AG20443 (cell line): ENCODE data around the gene SEPHS2.
"Not testable (repeated sequence)": the region's sequence is repeated elsewhere in the genome, so short reads cannot be mapped to it uniquely, and the experiment has no call there.

Experiments used
- DNase-seq: peaks from one replicate; pipeline ENCODE4 v3.0.0; 2012; ENCODE audit warnings: low spot score, mixed read lengths

Gene SEPHS2

DNA sequence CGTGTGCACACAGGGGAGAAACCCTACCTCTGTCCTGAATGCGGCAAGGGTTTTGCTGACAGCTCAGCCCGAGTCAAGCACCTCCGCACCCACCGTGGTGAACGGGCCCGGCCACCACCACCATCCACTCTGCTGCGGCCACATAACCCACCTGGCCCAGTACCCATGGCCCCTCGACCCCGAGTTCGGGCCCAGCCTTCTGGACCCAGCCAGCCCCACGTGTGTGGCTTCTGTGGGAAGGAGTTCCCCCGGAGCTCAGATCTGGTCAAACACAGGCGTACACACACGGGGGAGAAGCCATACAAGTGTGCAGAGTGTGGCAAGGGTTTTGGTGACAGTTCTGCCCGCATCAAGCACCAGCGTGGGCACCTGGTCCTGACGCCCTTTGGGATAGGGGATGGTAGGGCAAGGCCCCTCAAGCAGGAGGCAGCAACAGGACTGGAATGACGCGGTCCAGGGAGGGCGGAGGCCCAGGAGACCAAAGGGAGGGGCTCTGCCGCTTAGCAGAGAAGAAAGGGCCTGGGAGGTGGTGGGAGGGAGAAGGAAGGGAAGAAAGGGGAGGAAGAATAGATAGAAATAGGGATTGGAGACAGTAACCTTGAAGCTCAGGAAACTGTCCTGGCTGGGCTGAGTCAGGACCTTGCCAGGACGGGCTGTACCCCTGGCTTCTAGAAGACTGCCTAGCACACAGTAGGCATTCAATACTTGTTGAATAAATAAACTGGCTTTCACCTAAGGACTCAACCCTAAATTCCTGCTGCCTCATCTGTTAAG lies 46.8 kb downstream of the SEPHS2 start:
- DNase-seq = no peak

DNA sequence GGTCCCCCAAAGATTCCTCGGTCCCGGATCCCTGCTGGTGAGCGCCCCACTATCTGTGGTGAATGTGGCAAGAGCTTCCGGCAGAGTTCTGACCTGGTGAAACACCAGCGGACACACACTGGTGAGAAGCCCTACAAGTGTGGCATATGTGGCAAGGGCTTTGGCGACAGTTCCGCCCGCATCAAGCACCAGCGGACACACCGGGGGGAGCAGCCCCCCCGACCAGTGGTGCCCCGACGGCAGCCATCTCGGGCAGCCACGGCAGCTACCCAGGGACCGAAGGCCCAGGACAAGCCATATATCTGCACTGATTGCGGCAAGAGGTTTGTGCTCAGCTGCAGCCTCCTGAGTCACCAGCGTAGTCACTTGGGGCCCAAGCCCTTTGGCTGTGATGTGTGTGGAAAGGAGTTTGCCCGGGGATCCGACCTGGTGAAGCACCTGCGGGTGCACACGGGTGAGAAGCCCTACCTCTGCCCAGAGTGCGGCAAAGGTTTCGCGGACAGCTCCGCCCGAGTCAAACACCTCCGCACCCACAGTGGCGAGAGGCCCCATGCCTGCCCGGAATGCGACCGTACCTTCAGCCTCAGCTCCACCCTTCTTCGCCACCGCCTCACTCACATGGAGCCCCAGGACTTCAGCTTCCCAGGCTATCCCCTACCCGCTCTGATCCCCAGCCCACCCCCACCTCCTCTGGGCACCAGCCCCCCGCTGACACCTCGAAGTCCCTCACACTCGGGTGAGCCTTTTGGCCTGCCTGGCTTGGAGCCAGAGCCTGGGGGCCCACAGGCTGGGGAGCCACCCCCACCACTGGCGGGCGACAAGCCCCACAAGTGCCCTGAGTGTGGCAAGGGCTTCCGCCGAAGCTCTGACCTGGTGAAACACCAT lies 47.7 kb downstream of the SEPHS2 start:
- DNase-seq = no peak

DNA sequence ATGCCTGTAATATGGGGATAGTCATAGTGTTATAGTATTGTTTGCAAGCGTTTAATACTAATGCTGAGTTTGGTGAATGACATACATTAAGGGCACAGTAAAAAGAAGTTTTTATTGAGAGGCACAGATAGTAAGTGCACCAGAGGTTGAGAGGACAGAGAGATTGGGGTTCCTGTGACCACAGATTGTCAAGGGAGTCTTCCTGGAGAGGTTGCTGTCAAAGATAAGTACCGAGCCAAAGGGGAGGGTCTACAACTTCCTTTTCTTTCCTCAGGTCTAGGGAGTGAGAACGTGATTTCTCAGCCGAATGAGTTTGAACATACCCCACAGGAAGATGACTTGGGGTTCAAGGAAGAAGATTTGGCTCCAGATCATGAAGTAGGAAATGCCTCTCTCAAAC lies 48.6 kb downstream of the SEPHS2 start:
- DNase-seq = no peak

DNA sequence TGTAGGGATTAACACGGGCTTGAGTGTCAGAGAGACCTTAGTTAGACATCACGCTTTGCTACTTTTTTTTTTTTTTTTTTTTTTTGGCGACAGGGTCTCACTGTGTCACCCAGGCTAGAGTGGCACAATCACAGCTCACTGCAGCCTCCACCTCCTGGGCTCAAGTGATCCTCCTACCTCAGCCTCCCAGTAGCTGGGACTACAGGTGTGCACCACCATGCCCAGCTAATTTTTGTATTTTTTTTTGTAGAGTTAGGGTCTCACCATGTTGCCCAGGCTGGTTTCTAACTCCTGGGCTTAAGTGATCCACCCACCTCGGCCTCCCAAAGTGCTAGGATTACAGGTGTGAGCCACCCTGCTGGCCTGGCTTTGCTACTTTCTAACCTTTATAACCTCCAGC lies 49.0 kb downstream of the SEPHS2 start:
- DNase-seq = not testable (repeated sequence)

DNA sequence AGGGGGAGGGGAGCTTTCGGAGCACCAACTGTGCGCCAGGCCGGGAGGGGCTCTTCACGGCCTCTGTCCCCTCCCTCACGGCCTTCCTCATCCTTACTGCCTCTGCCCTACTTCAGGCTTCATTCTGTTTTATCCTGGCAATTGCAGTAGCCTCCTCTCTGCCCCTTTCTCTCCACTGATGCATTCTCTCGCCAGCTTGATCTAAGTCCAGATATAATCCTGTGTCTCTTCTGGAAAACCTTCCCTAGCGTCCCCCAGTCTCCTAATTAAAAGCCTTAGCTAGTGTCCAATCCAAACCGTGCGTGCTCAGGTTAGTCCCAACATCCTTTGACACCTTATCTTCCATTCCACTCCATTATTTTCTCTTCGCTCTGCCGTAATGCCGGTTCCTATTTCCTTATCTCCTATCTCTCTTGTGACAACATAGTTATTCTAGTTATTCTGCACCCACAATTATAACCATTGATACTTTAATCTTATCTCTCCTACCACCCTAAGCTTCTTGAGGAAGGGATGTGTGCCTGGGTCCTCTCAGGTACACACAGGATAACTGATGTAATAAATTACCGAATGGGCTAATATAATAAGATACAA lies 49.6 kb downstream of the SEPHS2 start:
- no peak for DNase-seq

DNA sequence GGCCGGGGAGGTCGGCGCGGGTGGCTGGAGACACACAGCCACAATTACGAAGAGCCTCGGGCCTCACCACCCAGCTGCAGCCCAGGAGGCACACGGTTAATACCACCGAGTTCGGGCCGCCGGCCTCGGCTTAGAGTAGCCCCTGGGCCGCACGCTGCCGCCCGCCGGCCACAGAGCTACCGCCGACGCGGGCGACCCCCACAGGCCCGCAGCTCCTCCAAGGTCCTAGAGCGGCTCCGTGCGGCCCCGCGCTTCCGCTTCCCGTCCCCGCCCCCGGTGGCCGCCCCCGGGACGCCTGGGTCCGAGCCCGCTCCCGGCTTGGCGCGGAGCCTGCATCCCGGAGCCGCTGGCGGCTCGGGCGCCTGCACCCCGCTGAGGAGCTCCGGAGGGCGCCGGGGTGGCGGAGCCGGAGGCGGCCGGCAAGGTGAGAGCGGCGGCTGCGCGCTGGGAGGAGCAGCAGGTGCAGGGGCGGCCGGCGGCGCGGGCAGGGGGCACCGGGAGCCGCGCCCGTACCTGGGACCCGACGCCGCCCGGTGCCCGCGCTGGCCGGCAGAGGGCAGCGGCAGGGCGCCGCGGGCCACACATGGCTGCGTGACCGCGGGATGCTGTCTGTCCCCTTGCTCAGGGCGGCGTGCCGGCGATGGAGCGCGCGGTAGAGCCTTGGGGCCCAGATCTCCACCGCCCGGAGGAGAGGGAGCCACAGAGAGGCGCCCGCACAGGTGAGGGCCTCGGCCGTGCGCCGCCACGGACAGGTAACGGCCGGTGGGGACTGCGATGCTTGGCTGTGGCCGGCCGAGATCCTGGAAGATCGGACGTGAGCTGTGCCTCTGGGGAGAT lies 50.3 kb downstream of the SEPHS2 start, which contains the start of gene ZNF48:
Gene ZNF48 (plus strand): TSS at position 266 of the 837 bp plus-strand sequence. CDS start 375 bp downstream, at position 641.
- peak; percentile 94 for DNase-seq

DNA sequence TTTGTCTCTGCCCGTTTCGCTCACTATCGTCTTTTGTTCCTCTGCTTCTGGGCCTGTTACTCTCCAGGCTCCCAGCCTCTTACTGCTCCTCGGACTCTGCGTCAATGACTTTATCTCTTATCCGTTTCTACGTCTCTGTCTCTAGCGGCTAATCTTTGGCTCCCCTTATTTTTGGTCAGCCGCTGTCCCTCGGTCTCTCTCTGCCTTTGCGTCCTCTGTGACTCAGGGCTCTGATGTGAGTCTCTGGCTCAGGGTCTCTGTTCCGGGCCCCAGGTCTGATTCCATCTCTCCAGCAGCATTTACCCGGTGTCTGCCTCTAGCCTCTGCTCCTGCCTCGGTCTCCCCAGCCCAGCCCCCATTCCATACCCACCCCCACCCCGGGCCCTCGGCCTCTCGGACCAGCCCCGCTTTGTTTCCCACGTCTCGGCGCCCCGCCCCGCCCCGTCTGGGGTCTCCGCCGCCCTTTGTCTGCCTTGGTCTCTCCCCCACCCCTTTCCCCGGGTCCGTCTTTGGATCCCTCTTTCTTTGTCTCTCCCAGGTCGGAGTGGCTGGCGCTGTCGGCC lies 51.0 kb downstream of the SEPHS2 start:
- DNase-seq = peak; percentile 40
